Nephron (organoid): ENCODE results near the gene ABL1.
"Not testable (repeated sequence)": the region's sequence is repeated elsewhere in the genome, so short reads cannot be mapped to it uniquely, and the experiment has no call there.

Experiments used
- H3K27ac Mint-ChIP-seq, 3 experiments: 2 replicates each; pipeline ENCODE4 v1.8.0; 2020; ENCODE audit warnings: mixed read lengths in 3 of 3, mild to moderate bottlenecking in 2 of 3, moderate library complexity in 1 of 3
- H3K27me3 Mint-ChIP-seq: 2 replicates; pipeline ENCODE4 v1.8.0; 2021; ENCODE audit warnings: low read depth, mild to moderate bottlenecking, moderate library complexity, mixed read lengths
- H3K36me3 Mint-ChIP-seq: 2 replicates; pipeline ENCODE4 v1.8.0; 2020; ENCODE audit warnings: low read depth, mixed read lengths
- H3K4me1 Mint-ChIP-seq: 2 replicates; pipeline ENCODE4 v1.8.0; 2020; ENCODE audit warnings: mixed read lengths
- H3K4me3 Mint-ChIP-seq, 3 experiments: 2 replicates each; pipeline ENCODE4 v1.8.0; 2020; ENCODE audit warnings: mild to moderate bottlenecking in 3 of 3, mixed read lengths in 3 of 3, moderate library complexity in 2 of 3
- H3K9me3 Mint-ChIP-seq: 2 replicates; pipeline ENCODE4 v1.8.0; 2020; ENCODE audit warnings: mixed read lengths
- TF ChIP-seq, protein P1 (sequence below), 3 experiments: fragments of 200-600 bp; sonication (generic); IDR thresholded peaks; one replicate each; pipeline ENCODE4 v1.5.0; 2021; ENCODE audit warnings: antibody characterized with exemption in 3 of 3; ENCODE audit not compliant: unreplicated experiment in 3 of 3

Gene ABL1

DNA sequence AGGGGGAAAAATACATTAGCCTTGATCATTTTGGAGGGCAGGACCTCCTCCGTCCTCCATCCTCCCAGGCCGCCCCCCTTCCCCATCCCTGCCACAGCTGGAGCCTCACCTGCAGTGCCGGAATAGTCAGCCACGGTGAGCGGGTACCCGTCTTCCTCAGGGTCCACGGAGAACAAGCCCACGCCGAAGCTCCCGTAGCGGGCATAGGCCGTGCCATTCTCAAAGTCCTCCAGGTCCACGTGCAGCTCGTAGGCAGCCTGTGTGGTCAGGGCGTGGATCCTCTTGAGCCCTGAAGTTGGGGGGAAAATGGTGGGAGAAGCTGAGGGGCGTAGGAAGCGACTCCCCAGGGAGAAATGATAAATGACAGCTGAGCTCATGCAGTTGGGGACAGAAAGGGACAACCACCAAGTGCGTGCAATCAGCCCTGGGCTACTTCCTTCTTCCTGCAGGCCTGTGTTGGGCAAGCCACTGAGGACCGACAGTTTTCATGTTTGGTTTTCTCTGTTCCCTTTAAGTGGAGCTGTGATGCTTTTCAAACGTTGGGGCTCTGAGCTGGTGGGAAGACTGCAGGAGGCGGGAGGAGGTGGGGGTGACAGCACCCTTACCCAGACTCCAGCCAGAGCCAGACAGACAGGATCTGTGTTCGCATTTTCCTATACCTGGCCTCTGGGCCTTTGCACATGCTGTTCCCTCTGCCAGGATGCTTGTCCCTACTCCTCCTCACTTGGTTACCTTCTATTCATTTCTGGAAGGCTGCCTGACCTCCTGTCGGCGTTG is 70.3 kb downstream of the ABL1 start:
- Mint-ChIP-seq H3K27me3 (peaks cover 18% of the 10 kb centered on the region), H3K4me1 (no peaks in the 10 kb centered on the region), H3K36me3 (no peaks in the 10 kb centered on the region), H3K4me3 (no peak overlapping the region), H3K9me3 (no peaks in the 10 kb centered on the region), H3K27ac (no peak overlapping the region)
- TF ChIP-seq, protein P1, sequence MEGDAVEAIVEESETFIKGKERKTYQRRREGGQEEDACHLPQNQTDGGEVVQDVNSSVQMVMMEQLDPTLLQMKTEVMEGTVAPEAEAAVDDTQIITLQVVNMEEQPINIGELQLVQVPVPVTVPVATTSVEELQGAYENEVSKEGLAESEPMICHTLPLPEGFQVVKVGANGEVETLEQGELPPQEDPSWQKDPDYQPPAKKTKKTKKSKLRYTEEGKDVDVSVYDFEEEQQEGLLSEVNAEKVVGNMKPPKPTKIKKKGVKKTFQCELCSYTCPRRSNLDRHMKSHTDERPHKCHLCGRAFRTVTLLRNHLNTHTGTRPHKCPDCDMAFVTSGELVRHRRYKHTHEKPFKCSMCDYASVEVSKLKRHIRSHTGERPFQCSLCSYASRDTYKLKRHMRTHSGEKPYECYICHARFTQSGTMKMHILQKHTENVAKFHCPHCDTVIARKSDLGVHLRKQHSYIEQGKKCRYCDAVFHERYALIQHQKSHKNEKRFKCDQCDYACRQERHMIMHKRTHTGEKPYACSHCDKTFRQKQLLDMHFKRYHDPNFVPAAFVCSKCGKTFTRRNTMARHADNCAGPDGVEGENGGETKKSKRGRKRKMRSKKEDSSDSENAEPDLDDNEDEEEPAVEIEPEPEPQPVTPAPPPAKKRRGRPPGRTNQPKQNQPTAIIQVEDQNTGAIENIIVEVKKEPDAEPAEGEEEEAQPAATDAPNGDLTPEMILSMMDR (IDR thresholded peaks at IDR 0.05; ENCODE audit: unreplicated experiment in 3 of 3): no peak

DNA sequence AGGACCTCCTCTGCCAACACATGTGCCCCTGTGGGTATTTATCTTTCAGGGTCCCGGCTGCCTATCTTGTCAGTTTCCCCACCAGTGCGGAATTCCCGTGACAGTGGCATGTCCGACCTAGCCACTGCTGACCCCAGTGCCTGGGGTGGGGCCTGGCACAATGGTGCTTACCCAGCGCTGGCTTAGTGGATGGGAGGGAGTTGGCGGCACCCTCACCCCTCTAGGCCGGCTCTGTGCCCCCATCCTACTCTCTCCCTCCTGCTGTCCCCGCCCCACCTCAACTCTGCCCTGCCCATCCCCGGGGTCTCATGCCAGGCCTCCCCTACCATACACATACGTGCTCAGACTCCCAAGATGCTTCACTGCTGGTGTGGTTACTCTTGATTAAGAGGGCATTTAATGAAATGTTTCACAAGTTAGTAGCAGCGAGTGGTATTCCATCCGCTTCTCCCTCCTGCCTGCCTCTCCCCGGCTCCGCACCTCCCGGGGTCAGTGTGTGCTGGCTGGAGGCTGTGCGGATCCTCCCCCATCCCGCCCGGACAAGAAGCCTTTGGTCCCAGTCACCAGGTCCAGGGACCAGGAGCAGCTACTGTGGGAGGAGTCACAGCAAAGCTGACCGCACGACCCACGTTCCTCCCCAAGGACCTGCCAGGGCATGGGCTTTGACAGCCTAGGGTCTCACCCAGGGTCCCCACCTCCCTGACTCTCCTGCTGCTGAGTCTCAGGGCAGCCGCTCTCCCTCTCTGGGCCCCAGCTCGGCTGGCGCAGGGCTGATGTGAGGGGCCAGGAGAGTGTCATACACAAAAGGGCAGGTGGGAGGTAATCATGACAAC is 71.1 kb downstream of the ABL1 start:
- TF ChIP-seq, protein P1 (IDR thresholded peaks at IDR 0.05; ENCODE audit: unreplicated experiment in 3 of 3): no peak
- no peaks in the 10 kb centered on the region for H3K9me3 Mint-ChIP-seq
- H3K27me3 Mint-ChIP-seq: peaks cover 19% of the 10 kb centered on the region
- H3K27ac Mint-ChIP-seq: no peak overlapping the region
- H3K4me3 Mint-ChIP-seq: no peak overlapping the region
- H3K36me3 Mint-ChIP-seq: no peaks in the 10 kb centered on the region
- peaks cover 4% of the 10 kb centered on the region for H3K4me1 Mint-ChIP-seq

DNA sequence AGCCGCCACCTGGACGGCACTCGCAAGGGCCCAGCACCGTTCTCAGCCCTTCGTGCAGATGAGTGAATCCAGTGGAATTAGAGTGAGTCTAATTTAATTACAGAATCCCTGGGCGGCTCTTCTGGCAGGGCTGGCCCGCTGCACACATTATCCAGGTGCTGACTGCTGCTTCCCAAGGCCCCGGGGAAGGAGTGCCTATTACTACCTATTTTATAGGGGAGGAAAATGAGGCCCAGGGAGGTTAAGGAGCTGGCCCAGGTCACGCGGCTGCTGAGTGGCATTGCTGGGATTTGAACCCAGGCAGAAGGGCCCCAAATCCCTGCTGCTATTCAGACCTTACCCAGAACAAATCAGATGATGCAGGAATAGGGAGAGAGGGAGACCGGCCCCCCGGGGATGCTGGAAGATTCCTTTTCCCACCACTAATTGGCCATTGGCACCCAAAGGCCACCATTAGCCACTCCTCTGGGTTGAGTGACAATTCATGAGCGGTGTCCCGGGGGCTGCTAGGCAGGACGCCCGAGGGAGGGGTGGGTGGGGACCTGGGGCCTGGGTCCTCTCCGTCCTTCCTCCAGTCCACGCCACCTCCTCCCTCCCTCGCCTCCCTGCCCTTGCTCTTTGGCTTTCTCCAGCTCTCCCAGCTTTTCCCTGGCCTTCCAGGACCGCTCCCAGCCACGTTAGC is 71.8 kb downstream of the ABL1 start:
- Mint-ChIP-seq H3K27ac (no peak overlapping the region), H3K4me1 (peaks cover 4% of the 10 kb centered on the region), H3K4me3 (no peak overlapping the region), H3K36me3 (no peaks in the 10 kb centered on the region), H3K27me3 (peaks cover 20% of the 10 kb centered on the region), H3K9me3 (no peaks in the 10 kb centered on the region)
- TF ChIP-seq, protein P1 (IDR thresholded peaks at IDR 0.05; ENCODE audit: unreplicated experiment in 3 of 3): no peak

DNA sequence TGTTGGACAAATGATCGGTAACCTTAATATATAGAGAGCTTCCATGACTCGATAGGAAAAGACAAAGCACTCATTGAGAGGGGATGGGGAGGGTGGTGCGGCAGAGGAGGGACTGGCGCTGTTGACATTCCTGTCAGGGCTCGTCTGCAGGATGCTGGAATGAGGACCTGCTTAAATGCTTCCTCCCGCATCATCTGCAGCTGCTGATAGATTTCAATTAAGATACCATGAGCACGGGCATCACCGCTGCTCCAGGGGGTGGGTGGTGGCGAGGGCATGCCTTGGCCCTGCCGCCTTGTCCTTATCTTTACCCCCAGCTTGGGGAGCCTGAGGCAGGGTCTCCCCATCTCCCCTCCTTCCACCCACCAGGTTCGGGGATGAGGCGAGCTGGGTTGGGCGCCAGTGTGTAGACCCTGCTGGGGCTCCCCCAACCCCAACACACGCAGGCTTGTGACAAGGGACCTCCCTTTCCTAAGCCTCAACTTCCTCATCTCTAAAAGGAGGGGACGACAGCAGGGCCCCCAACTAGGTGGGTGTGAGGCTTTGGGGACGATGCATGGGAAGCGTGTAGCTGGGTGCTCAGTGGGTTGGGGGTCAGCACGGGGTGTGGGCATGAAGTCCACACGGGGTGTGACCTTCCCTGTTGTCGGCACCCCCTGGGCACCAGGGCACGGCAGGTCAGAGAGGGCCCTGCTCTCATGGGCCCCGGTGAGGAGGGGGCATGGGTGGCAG is 73.3 kb downstream of the ABL1 start:
- H3K36me3 Mint-ChIP-seq: no peaks in the 10 kb centered on the region

DNA sequence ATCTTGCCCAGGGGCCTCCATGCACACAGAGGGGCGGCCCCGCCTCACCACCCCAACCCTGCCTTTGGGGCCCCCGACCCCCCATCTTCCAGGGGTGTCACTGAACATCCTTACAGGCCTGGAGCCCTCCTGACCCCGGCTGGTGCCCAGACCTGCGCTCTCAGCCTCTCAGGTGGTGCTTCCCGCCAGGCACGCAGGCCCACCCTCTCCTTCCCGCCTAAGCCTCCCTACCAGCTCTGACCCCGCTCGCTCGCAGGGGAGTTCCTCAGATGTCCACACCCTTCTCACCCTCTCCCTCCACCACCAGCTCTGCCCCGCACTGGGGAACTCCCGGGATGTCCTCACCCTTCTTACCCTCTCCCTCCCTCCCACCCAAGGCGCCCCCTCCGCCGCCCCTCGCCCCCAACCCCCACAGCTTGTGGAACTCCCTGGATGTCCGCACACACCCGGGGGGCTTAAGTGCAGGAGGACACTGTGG is 73.9 kb downstream of the ABL1 start:
- no peaks in the 10 kb centered on the region for H3K36me3 Mint-ChIP-seq
- H3K4me3 Mint-ChIP-seq: no peak overlapping the region
- H3K4me1 Mint-ChIP-seq: peaks cover 4% of the 10 kb centered on the region
- H3K9me3 Mint-ChIP-seq: no peaks in the 10 kb centered on the region
- no peak overlapping the region for H3K27ac Mint-ChIP-seq
- TF ChIP-seq, protein P1 (IDR thresholded peaks at IDR 0.05; ENCODE audit: unreplicated experiment in 3 of 3): no peak
- H3K27me3 Mint-ChIP-seq: peaks cover 33% of the 10 kb centered on the region

More for the DNA sequence above, 73.3 kb downstream of the ABL1 start:
- TF ChIP-seq, protein P1 (IDR thresholded peaks at IDR 0.05; ENCODE audit: unreplicated experiment in 3 of 3): no peak
- Mint-ChIP-seq H3K4me3 (no peak overlapping the region), H3K4me1 (peaks cover 4% of the 10 kb centered on the region), H3K9me3 (no peaks in the 10 kb centered on the region), H3K27ac (no peak overlapping the region), H3K27me3 (peaks cover 33% of the 10 kb centered on the region)

DNA sequence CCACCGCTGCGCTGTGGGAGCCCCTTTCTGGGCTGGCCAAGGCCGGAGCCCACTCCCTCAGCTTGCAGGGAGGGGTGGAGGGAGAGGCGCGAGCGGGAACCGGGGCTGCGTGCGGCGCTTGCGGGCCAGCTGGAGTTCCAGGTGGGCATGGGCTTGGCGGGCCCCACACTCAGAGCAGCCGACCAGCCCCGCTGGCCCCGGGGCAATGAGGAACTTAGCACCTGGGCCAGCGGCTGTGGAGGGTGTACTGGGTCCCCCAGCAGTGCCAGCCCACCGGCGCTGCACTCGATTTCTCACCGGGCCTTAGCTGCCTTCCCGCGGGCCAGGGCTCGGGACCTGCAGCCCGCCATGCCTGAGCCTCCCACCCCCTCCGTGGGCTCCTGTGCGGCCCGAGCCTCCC is 75.0 kb downstream of the ABL1 start:
- not testable (repeated sequence) for H3K9me3 Mint-ChIP-seq, H3K4me1 Mint-ChIP-seq, H3K36me3 Mint-ChIP-seq, H3K27ac Mint-ChIP-seq, H3K4me3 Mint-ChIP-seq
- peaks cover 34% of the 10 kb centered on the region for H3K27me3 Mint-ChIP-seq

DNA sequence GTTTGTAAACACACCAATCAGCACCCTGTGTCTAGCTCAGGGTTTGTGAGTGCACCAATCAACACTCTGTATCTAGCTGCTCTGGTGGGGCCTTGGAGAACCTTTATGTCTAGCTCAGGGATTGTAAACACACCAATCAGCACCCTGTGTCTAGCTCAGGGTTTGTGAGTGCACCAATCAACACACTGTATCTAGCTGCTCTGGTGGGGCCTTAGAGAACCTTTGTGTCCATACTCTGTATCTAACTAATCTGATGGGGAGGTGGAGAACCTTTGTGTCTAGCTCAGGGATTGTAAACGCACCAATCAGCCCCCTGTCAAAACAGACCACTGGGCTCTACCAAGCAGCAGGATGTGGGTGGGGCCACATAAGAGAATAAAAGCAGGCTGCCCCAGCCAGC is 75.6 kb downstream of the ABL1 start:
- not testable (repeated sequence) for H3K27ac Mint-ChIP-seq, H3K9me3 Mint-ChIP-seq, H3K4me1 Mint-ChIP-seq, H3K4me3 Mint-ChIP-seq, H3K36me3 Mint-ChIP-seq
- peaks cover 37% of the 10 kb centered on the region for H3K27me3 Mint-ChIP-seq
